ENCODE results near the gene TACR1. TPM values are rescaled to one million over a fixed set of nuclear protein-coding genes. Genes with fewer than 3 reads are reported as not detected.

The TACR1 gene
- total RNA-seq, 1 experiment from 2014 or later = not detected

DNA sequence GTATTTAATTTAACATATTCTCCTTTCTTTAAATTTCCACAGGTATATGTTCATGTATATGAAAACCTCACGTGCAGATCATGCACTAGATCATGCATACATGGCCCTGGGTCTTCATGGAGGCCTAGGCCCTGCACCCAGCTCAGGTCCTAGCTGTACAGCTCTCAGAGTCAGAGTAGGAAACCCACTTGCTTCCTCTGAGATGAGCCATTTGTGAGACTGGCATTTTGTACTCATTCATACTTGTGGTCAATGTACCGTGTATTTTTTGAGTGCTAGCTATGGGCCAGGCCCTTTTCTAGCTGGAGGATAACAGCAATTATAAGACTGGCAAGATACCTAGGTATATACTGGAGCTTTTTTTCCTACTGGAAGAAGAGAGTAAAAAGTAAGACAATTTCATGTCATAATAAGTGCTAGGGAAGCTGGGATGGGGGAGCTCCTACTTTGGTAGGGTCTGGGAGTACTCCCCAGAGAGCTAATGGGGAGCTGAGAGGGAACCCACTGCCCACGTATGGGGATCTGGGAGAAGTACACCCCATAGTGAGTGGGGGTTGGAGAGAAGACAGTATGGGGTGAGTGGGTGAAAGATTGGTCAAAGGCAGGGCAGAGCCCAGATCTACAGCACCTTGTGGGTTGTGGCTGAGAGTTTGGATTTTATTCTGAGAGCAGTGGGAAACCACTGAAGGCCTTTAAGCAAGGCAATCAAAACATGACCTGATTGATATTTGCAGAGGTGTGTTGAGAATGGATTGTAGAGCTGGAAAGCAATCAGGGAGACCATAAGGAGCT is 168.9 kb downstream of the TACR1 start:
- no peak for TF ChIP-seq EZH2 (IDR thresholded peaks at IDR 0.05; ENCODE audit: borderline replicate concordance, low read depth, low read length, poor library complexity, severe bottlenecking)
- TF ChIP-seq, protein P1, sequence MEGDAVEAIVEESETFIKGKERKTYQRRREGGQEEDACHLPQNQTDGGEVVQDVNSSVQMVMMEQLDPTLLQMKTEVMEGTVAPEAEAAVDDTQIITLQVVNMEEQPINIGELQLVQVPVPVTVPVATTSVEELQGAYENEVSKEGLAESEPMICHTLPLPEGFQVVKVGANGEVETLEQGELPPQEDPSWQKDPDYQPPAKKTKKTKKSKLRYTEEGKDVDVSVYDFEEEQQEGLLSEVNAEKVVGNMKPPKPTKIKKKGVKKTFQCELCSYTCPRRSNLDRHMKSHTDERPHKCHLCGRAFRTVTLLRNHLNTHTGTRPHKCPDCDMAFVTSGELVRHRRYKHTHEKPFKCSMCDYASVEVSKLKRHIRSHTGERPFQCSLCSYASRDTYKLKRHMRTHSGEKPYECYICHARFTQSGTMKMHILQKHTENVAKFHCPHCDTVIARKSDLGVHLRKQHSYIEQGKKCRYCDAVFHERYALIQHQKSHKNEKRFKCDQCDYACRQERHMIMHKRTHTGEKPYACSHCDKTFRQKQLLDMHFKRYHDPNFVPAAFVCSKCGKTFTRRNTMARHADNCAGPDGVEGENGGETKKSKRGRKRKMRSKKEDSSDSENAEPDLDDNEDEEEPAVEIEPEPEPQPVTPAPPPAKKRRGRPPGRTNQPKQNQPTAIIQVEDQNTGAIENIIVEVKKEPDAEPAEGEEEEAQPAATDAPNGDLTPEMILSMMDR (conservative IDR thresholded peaks at IDR 0.05; ENCODE audit: low read depth, low read length) = no peak
- H3K4me1 ChIP-seq (ENCODE audit: insufficient read depth, low read length, poor library complexity, severe bottlenecking) = no peaks in the 10 kb centered on the region
- BruUV-seq (replicated peaks) = no TSS peak
- DNase-seq (ENCODE audit: low spot score) = no peak
- POLR2A ChIA-PET (ENCODE audit: low non-redundant PET) = no interaction called here
- H3K27ac ChIP-seq (ENCODE audit: low read depth, low read length, poor library complexity, severe bottlenecking) = no peak overlapping the region
- intact Hi-C loops (cut with micrococcal nuclease; ENCODE audit: unreplicated experiment) = no loop called here
- no peak overlapping the region for H3K4me3 ChIP-seq (ENCODE audit: low read depth, low read length, poor library complexity, severe bottlenecking)
- no peaks in the 10 kb centered on the region for H3K9me3 ChIP-seq (ENCODE audit: low read depth, low read length, poor library complexity, severe bottlenecking)
- CTCF ChIA-PET = no interaction called here
- H3K27me3 ChIP-seq (replicated peaks; ENCODE audit: insufficient read depth, low read depth, low read length, poor library complexity) = no peaks in the 10 kb centered on the region
- H3K36me3 ChIP-seq (ENCODE audit: insufficient read depth, low read length, poor library complexity, severe bottlenecking) = no peaks in the 10 kb centered on the region

DNA sequence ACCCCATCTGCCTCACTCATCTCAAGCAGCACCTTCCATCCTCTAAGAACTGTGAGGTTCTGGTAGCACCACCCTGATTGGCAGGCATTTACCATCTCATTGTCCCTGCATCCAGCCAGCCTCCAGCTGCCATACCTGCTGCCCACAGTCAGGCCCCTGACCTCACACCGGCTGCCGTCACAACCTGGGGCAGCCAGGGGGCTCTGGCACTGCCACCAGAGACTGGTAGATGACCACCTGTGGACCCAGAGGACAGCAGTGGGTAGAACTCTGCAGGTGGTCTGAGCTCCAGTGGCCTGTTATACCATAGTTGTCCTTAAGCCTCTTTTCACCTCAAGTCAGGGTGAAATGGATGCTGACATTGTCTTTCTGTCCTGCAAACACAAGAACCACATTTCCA is 171.4 kb downstream of the TACR1 start:
- intact Hi-C loops (cut with micrococcal nuclease; ENCODE audit: unreplicated experiment) = no loop called here
- ChIA-PET POLR2A (ENCODE audit: low non-redundant PET) (no interaction called here), CTCF (no interaction called here)
- no peaks in the 10 kb centered on the region for H3K36me3 ChIP-seq (ENCODE audit: insufficient read depth, low read length, poor library complexity, severe bottlenecking)
- no peaks in the 10 kb centered on the region for H3K9me3 ChIP-seq (ENCODE audit: low read depth, low read length, poor library complexity, severe bottlenecking)
- no peak for DNase-seq (ENCODE audit: low spot score)
- H3K4me3 ChIP-seq (ENCODE audit: low read depth, low read length, poor library complexity, severe bottlenecking) = no peak overlapping the region
- no peaks in the 10 kb centered on the region for H3K4me1 ChIP-seq (ENCODE audit: insufficient read depth, low read length, poor library complexity, severe bottlenecking)
- no peaks in the 10 kb centered on the region for H3K27me3 ChIP-seq (replicated peaks; ENCODE audit: insufficient read depth, low read depth, low read length, poor library complexity)
- no peak overlapping the region for H3K27ac ChIP-seq (ENCODE audit: low read depth, low read length, poor library complexity, severe bottlenecking)
- TF ChIP-seq, protein P1 (conservative IDR thresholded peaks at IDR 0.05; ENCODE audit: low read depth, low read length) = no peak
- no peak for TF ChIP-seq EZH2 (IDR thresholded peaks at IDR 0.05; ENCODE audit: borderline replicate concordance, low read depth, low read length, poor library complexity, severe bottlenecking)
- BruUV-seq (replicated peaks) = no TSS peak

- BruUV-seq (replicated peaks) = no TSS peak
- Histone ChIP-seq H3K36me3 (ENCODE audit: insufficient read depth, low read length, poor library complexity, severe bottlenecking) (no peaks in the 10 kb centered on the region), H3K4me3 (ENCODE audit: low read depth, low read length, poor library complexity, severe bottlenecking) (no peak overlapping the region), H3K27me3 (replicated peaks; ENCODE audit: insufficient read depth, low read depth, low read length, poor library complexity) (no peaks in the 10 kb centered on the region), H3K27ac (ENCODE audit: low read depth, low read length, poor library complexity, severe bottlenecking) (no peak overlapping the region), H3K4me1 (ENCODE audit: insufficient read depth, low read length, poor library complexity, severe bottlenecking) (peaks cover 7% of the 10 kb centered on the region), H3K9me3 (ENCODE audit: low read depth, low read length, poor library complexity, severe bottlenecking) (no peaks in the 10 kb centered on the region)
- ChIA-PET CTCF (no interaction called here), POLR2A (ENCODE audit: low non-redundant PET) (no interaction called here)
- intact Hi-C loops (cut with micrococcal nuclease; ENCODE audit: unreplicated experiment) = no loop called here
- no peak for DNase-seq (ENCODE audit: low spot score)
- TF ChIP-seq, protein P1 (conservative IDR thresholded peaks at IDR 0.05; ENCODE audit: low read depth, low read length) = no peak
- TF ChIP-seq EZH2 (IDR thresholded peaks at IDR 0.05; ENCODE audit: borderline replicate concordance, low read depth, low read length, poor library complexity, severe bottlenecking) = no peak
These were observed 173.5 kb downstream of the TACR1 start for GRCh38 chr2:75025633-75026380.

Measured in A673 (cell line).